Suprapubic skin (tissue), 4 donors: ENCODE data around the gene FCER1G. TPM values are rescaled to one million over a fixed set of nuclear protein-coding genes. Genes with fewer than 3 reads are reported as not detected.

Experiments used
- DNase-seq, 2 donors: peaks; one replicate each; pipeline ENCODE4 v3.0.0-alpha.2; 2019; ENCODE audit warnings: low spot score in 2 of 2
- H3K27ac ChIP-seq: fragments of 200-600 bp; sonication (generic); one replicate; pipeline ENCODE4 v1.5.1; 2019
- H3K27me3 ChIP-seq: fragments of 200-600 bp; sonication (generic); one replicate; pipeline ENCODE4 v1.5.1; 2019
- H3K36me3 ChIP-seq: fragments of 200-600 bp; sonication (generic); one replicate; pipeline ENCODE4 v1.5.1; 2019
- H3K4me1 ChIP-seq: fragments of 200-600 bp; sonication (generic); one replicate; pipeline ENCODE4 v1.5.1; 2019
- H3K4me3 ChIP-seq: fragments of 200-600 bp; sonication (generic); one replicate; pipeline ENCODE4 v1.5.1; 2019; ENCODE audit warnings: mild to moderate bottlenecking
- H3K9me3 ChIP-seq: fragments of 200-600 bp; sonication (generic); one replicate; pipeline ENCODE4 v1.5.1; 2019
- CTCF ChIP-seq, 2 donors: fragments of 200-600 bp in 1 of 2; fragments of 450-650 bp in 1 of 2; sonication (generic) in 1 of 2; IDR thresholded peaks; one replicate each; pipeline ENCODE4 v1.5.1; 2016 to 2019; ENCODE audit warnings: antibody characterized with exemption in 2 of 2, mild to moderate bottlenecking in 1 of 2, moderate library complexity in 1 of 2
- EP300 ChIP-seq: sonication (generic); formaldehyde crosslinking; IDR thresholded peaks from one replicate; pipeline ENCODE4 v1.6.1; 2017; ENCODE audit warnings: antibody characterized with exemption
- POLR2A ChIP-seq, 2 donors: fragments of 450-650 bp; IDR thresholded peaks; one replicate each; pipeline ENCODE4 v1.6.1; 2017; ENCODE audit warnings: antibody characterized with exemption in 2 of 2, mild to moderate bottlenecking in 2 of 2, moderate library complexity in 2 of 2
- POLR2AphosphoS5 ChIP-seq, 3 donors: sonication (generic); formaldehyde crosslinking; IDR thresholded peaks; one replicate each; pipeline ENCODE4 v1.6.1; 2017; ENCODE audit warnings: antibody characterized with exemption in 3 of 3
- WGBS: methylation state at CpG from one replicate; pipeline ENCODE4 v1.1.5; 2018; 5-methylcytosine and 5-hydroxymethylcytosine counted together
- total RNA-seq, 4 donors: library from RNA; depleted of rRNA; stranded (reverse); fragments of >200 nt; gene quantifications; one replicate each; pipeline ENCODE4 v1.1.0, GENCODE V29; 2016

FCER1G gene
- total RNA-seq, 4 donors from 2014 or later, result 2.3 to 12.6 (median 4.6) TPM; not detected in 1

- no peak for DNase-seq
- 69% methylated on average over 3 of the region's 3 CpGs for WGBS
- Histone ChIP-seq H3K9me3 (no peaks in the 10 kb centered on the region), H3K27ac (no peak overlapping the region), H3K36me3 (peaks cover 35% of the 10 kb centered on the region), H3K27me3 (no peaks in the 10 kb centered on the region), H3K4me3 (peak overlapping the region; percentile 54), H3K4me1 (peaks cover 28% of the 10 kb centered on the region)
- TF ChIP-seq POLR2AphosphoS5 (IDR thresholded peaks at IDR 0.05), result no peak
- no peak for TF ChIP-seq EP300
- TF ChIP-seq CTCF (IDR thresholded peaks at IDR 0.05), result no peak
- TF ChIP-seq POLR2A (IDR thresholded peaks at IDR 0.05), result no peak
Measured at GRCh38 chr1:161226759-161227158, 11.7 kb downstream of the FCER1G start.

GRCh38 chr1:161227196-161227871 is 12.2 kb downstream of the FCER1G start:
- Histone ChIP-seq H3K27me3 (no peaks in the 10 kb centered on the region), H3K27ac (no peak overlapping the region), H3K36me3 (peaks cover 35% of the 10 kb centered on the region), H3K4me3 (peak overlapping the region; percentile 54), H3K9me3 (no peaks in the 10 kb centered on the region), H3K4me1 (peaks cover 28% of the 10 kb centered on the region)
- TF ChIP-seq EP300 (no peak), POLR2A (IDR thresholded peaks at IDR 0.05) (no peak), POLR2AphosphoS5 (IDR thresholded peaks at IDR 0.05) (no peak), CTCF (IDR thresholded peaks at IDR 0.05) (peak; percentile 78 to 91)
- WGBS, result 36% methylated on average over 11 of the region's 11 CpGs
- DNase-seq, result peak; percentile 89 to 94

- no peak overlapping the region for H3K27ac ChIP-seq
- TF ChIP-seq EP300, result no peak
- no peak for TF ChIP-seq POLR2A (IDR thresholded peaks at IDR 0.05)
- TF ChIP-seq POLR2AphosphoS5 (IDR thresholded peaks at IDR 0.05), result no peak
- TF ChIP-seq CTCF (IDR thresholded peaks at IDR 0.05), result no peak
- H3K36me3 ChIP-seq, result peaks cover 35% of the 10 kb centered on the region
- H3K27me3 ChIP-seq, result no peaks in the 10 kb centered on the region
- peaks cover 28% of the 10 kb centered on the region for H3K4me1 ChIP-seq
- 90% methylated on average over 7 of the region's 7 CpGs for WGBS
- DNase-seq, result no peak
- no peak overlapping the region for H3K4me3 ChIP-seq
- H3K9me3 ChIP-seq, result no peaks in the 10 kb centered on the region
Measured at GRCh38 chr1:161228032-161228431, 12.9 kb downstream of the FCER1G start.

GRCh38 chr1:161229896-161230295 is 14.8 kb downstream of the FCER1G start:
- no peaks in the 10 kb centered on the region for H3K27me3 ChIP-seq
- H3K4me1 ChIP-seq, result peaks cover 28% of the 10 kb centered on the region
- DNase-seq, result no peak
- no peak for TF ChIP-seq EP300
- no peak for TF ChIP-seq POLR2A (IDR thresholded peaks at IDR 0.05)
- no peak for TF ChIP-seq POLR2AphosphoS5 (IDR thresholded peaks at IDR 0.05)
- no peak for TF ChIP-seq CTCF (IDR thresholded peaks at IDR 0.05)
- H3K9me3 ChIP-seq, result no peaks in the 10 kb centered on the region
- 73% methylated on average over 3 of the region's 3 CpGs for WGBS
- no peak overlapping the region for H3K27ac ChIP-seq
- H3K4me3 ChIP-seq, result no peak overlapping the region
- H3K36me3 ChIP-seq, result peaks cover 35% of the 10 kb centered on the region

- H3K9me3 ChIP-seq, result no peaks in the 10 kb centered on the region
- no peak for TF ChIP-seq POLR2AphosphoS5 (IDR thresholded peaks at IDR 0.05)
- no peak for TF ChIP-seq POLR2A (IDR thresholded peaks at IDR 0.05)
- TF ChIP-seq EP300, result no peak
- TF ChIP-seq CTCF (IDR thresholded peaks at IDR 0.05), result no peak
- 97% methylated on average over 7 of the region's 7 CpGs for WGBS
- peaks cover 35% of the 10 kb centered on the region for H3K36me3 ChIP-seq
- H3K4me1 ChIP-seq, result peaks cover 22% of the 10 kb centered on the region
- H3K27me3 ChIP-seq, result no peaks in the 10 kb centered on the region
- DNase-seq, result no peak
- no peak overlapping the region for H3K4me3 ChIP-seq
- H3K27ac ChIP-seq, result no peak overlapping the region
Measured at GRCh38 chr1:161230762-161231161, 15.7 kb downstream of the FCER1G start.
